Measurements from ENCODE around the gene EPC1. TPM values are rescaled to one million over a fixed set of nuclear protein-coding genes. Genes with fewer than 3 reads are reported as not detected.
"Not testable (repeated sequence)": the region's sequence is repeated elsewhere in the genome, so short reads cannot be mapped to it uniquely, and the experiment has no call there.

EPC1 gene
- total and polyA plus RNA-seq, 11 donors: 10.9 to 26.3 (median 16.2) TPM

GRCh38 chr10:32366111-32366510 is 19.2 kb upstream of the EPC1 start:
- Histone ChIP-seq H3K36me3 (no peaks in the 10 kb centered on the region), H3K9me3 (no peaks in the 10 kb centered on the region), H3K27ac (no peak overlapping the region), H3K4me3 (peak overlapping the region in 8 of 12 donors; percentile 14 to 34 (median 26)), H3K4me1 (peaks cover 0 to 56% (median 37%) of the 10 kb centered on the region in 12 donors), H3K27me3 (no peaks in the 10 kb centered on the region)
- TF ChIP-seq CTCF (IDR thresholded peaks at IDR 0.05): no peak
- TF ChIP-seq POLR2A (IDR thresholded peaks at IDR 0.05): no peak
- DNase-seq (no peak), ATAC-seq (no peak)
- 43 to 65% (median 47%) methylated on average over 4 of the region's 4 CpGs for WGBS, 4 donors
- intact Hi-C loops (cut with DNase I): loop anchor here in 6 of 10 donors (2.0 to 5.0 kb wide), 4 partner anchors 19 to 174 kb away; partner anchors contain the start of gene EPC1 (in 1 of the 6)

- H3K4me1 ChIP-seq: peaks cover 0 to 52% (median 32%) of the 10 kb centered on the region in 12 donors
Measured at GRCh38 chr10:32365404-32365803, 18.4 kb upstream of the EPC1 start.

GRCh38 chr10:32362571-32362970 is 15.6 kb upstream of the EPC1 start:
- DNase-seq: no peak
- Histone ChIP-seq H3K9me3 (peaks cover 0 to 5% (median 0%) of the 10 kb centered on the region in 12 donors), H3K27ac (no peak overlapping the region), H3K36me3 (peaks cover 0 to 6% (median 0%) of the 10 kb centered on the region in 9 donors), H3K27me3 (no peaks in the 10 kb centered on the region), H3K4me3 (no peak overlapping the region), H3K4me1 (peaks cover 0 to 28% (median 19%) of the 10 kb centered on the region in 12 donors)
- no peak for ATAC-seq
- 89 to 94% (median 92%) methylated on average over 6 of the region's 6 CpGs for WGBS, 4 donors
- intact Hi-C loops (cut with DNase I): loop anchor here in 1 of 10 donors (5.0 kb wide), 1 partner anchor 105 kb away; no protein-coding TSS in a partner anchor
- no peak for TF ChIP-seq POLR2A (IDR thresholded peaks at IDR 0.05)
- TF ChIP-seq CTCF (IDR thresholded peaks at IDR 0.05): no peak

More at GRCh38 chr10:32365404-32365803, 18.4 kb upstream of the EPC1 start:
- DNase-seq, H3K27ac ChIP-seq, H3K4me3 ChIP-seq, H3K9me3 ChIP-seq, H3K27me3 ChIP-seq, H3K36me3 ChIP-seq, ATAC-seq: not testable (repeated sequence)
- 95 to 98% (median 98%) methylated on average over 8 of the region's 8 CpGs for WGBS, 4 donors
- intact Hi-C loops (cut with DNase I): loop anchor here in 6 of 10 donors (5.0 kb wide), 2 partner anchors 108 to 173 kb away; no protein-coding TSS in a partner anchor

- H3K4me1 ChIP-seq: peaks cover 0 to 16% (median 9%) of the 10 kb centered on the region in 12 donors
- ATAC-seq (no peak), DNase-seq (no peak)
- no peaks in the 10 kb centered on the region for H3K27me3 ChIP-seq
- peaks cover 0 to 6% (median 0%) of the 10 kb centered on the region in 9 donors for H3K36me3 ChIP-seq
- no peak overlapping the region for H3K4me3 ChIP-seq
- 76 to 92% (median 88%) methylated on average over 2 of the region's 2 CpGs for WGBS, 4 donors
- intact Hi-C loops (cut with DNase I): loop anchor here in 1 of 10 donors (5.0 kb wide), 1 partner anchor 104 kb away; no protein-coding TSS in a partner anchor
- TF ChIP-seq CTCF (IDR thresholded peaks at IDR 0.05): no peak
- TF ChIP-seq POLR2A (IDR thresholded peaks at IDR 0.05): no peak
- peaks cover 0 to 5% (median 0%) of the 10 kb centered on the region in 12 donors for H3K9me3 ChIP-seq
- H3K27ac ChIP-seq: no peak overlapping the region
Measured at GRCh38 chr10:32360884-32361283, 13.9 kb upstream of the EPC1 start.
